HG02870 (cell line): ENCODE results near the gene BCAT1.
"Not testable (repeated sequence)": the region's sequence is repeated elsewhere in the genome, so short reads cannot be mapped to it uniquely, and the experiment has no call there.

Experiments used
- ATAC-seq: cut with Tn5 transposase; IDR thresholded peaks from one replicate; pipeline ENCODE4 v1.9.1; 2021; ENCODE audit warnings: mild to moderate bottlenecking, moderate library complexity; ENCODE audit not compliant: unreplicated experiment

The BCAT1 gene

DNA sequence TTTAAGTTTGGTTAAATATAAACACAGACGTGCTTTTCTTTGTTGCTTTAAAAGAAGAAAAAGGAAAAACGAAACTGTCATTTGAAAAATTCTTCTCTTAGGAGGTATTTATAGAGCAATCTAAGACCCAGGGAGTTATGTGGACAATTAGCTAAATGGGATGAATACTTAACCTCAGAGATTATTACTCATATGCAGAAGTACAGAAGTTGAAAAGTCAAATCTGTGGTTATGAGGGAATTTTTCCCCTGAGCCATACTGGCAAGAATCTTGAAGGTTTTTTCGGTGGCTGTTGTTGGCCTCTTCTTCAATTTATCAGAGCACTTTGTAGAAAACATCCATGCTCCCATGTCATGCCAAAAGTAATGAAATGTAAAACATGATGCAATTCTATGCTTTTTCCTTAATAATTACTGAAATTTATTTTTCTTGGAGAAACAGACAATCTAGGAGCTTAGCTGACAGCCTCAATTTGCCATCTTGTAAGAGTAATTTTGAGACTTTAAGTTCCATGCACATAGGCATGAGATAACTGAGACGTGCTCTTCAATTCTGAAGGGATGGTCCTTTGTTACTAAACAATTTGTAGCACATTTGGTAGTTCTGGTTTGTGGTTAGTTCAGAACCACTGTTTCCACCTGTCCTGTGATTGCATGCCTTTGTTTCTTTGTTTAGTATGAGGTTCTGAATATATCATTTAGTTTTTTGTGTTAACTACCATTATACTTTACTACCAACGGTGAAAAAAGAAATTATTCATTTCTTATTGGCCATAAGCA is 126.6 kb downstream of the BCAT1 start:
- ATAC-seq, result peak; percentile 70

DNA sequence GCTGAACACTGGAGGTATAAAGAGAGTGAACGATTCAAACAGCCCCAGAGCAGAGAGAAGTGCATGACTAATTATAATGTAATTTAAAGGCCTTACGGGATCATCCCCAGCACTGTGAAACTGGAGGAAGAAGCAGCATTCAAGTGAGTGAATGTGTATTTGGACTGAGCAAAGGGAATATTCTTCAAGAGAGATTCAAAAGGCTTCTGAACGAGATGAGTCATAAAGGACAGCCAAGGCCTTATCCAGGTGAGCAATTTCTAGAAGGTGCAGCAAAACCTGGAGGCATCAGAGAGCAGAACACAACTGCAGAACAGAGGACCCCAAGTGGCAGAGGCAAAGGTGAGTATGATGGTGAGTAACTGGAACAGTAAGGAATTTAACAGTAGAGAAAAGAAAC is 127.2 kb downstream of the BCAT1 start:
- peak; percentile 66 for ATAC-seq

DNA sequence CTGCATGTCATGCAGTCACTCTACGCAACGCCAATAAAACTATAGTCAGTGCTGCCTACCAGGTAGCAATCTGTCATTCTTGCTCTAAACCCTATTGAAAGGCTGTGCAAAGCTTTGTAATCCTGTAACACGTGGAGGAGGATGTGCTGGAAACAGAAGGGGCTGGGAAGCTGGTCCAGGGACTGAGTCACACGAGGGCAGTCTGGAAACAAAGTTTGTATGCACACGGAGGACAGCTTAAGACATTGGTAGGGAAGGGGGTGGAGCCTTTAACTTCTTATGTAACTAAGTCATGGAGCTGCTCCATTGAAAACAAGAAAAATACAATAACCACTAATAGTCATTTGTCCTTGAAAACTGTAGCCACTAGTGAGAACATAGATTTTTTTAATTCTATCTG is 128.0 kb downstream of the BCAT1 start:
- ATAC-seq, result no peak

DNA sequence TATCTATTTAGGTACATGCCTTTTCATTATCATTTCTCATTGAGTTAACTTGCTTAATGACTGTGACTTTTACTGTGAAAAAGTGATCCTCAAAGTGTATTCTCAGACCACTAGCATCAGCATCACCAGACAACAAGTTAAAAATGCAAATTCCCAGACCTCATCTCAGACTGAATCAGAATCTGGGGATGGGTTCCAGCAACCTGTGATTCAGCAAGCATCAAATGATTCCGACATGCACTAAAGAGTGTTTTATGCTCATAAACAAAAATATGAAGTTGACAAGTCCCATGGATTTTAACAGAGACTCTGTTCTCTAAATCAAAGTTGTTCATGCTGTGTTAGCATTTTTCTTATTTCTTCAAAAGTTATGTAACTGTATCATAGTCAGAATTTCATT is 130.6 kb downstream of the BCAT1 start:
- ATAC-seq, result no peak

DNA sequence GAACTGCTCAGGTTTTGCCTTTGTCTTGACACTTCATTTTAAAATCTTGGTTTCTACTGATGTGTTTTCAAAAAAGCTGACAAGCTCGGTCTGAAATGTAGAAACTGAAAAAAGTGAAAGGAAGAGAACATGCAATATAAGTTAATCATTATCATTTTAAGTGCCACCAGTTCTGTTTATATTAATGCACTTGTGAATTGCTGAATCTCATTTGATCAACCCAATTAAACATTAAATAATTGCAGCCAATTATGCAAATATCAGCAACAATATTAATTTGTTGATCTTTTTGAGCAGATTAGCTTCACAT is 133.8 kb downstream of the BCAT1 start:
- peak; percentile 6 for ATAC-seq

DNA sequence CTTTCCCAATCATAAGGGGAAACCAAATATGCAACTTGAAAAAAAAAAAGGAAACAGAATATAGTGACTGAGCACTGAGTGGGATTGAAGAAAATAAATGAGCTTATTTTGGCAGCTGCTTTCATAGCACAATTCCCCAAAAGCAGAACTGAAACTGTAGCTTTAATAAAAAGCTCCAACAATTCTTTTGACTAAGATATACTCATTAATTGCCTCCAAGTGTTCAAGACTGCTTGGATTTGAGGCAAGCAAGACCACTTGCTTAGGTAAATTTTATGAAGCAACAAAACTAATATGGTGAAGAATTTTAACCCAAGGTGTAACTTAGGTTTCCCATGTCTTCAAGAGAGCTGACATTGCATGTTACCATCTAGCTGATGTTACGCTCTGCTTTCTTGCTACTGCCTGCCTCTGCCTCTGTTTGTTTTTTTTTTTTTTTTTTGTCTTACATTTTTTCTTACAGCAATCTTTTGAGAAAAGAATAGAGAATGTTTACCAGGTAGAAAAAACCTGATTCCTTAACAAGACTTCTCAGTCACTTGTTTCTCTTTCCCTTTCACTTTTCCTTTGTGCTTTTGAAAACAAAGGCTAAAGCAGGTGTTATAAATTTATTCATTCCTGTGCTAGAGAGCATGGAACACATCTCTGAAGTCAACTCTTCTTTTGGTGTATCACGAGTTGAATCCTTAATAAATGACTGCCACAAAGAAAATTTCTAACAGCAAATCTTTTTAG is 134.4 kb downstream of the BCAT1 start:
- peak; percentile 91 for ATAC-seq

DNA sequence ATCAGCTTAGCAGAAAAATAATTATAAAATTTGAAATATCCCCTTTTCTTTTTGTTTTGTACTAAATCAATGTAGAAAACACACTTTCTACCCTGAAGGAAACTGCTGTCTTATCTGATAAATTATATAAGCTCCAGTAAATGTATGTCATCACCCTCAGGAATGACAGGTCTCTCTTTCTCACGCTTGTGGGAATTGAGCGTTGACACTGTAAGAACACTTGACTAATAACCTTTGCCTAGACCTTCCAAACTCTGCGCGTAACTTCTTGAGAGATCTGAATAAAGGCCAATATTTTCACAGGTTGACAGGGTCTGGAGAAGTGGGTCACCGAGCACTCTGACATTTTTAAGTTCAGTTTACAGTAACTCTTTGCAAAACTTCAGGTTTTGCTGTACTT is 138.5 kb downstream of the BCAT1 start:
- no peak for ATAC-seq

DNA sequence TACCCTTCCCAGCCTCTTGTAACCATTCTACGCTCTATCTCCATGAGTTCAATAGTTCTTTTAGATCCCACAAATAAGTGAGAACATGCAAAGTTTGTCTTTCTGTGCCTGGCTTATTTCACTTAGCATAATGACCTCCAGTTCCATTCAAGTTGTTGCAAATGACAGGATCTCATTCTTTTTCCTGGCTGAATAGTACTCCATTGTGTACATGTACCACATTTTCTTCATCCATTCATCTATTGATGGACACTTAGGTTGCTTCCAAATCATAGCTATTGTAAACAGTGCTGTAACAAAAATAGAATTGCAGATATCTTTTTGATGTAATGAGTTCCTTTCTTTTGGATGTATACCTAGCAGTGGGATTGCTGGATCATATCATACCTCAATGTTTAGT is 139.6 kb downstream of the BCAT1 start:
- not testable (repeated sequence) for ATAC-seq

DNA sequence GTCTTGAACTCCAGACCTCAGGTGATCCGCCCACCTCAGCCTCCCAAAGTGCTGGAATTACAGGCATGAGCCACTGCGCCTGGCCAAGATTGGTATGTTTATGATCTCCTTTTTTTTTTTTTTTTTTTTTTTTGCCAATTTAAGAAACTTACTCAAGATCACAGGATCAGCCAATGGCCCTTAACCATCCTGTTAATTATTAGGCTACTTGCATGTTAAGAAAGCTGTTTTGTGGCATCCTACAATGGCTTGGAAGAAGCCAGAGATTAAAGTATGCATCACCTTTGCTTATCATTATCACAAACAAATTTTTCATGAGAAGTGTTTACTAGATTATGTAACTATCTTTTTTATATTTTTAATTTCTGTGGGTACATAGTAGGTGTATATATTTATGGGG is 140.2 kb downstream of the BCAT1 start:
- ATAC-seq, result no peak

DNA sequence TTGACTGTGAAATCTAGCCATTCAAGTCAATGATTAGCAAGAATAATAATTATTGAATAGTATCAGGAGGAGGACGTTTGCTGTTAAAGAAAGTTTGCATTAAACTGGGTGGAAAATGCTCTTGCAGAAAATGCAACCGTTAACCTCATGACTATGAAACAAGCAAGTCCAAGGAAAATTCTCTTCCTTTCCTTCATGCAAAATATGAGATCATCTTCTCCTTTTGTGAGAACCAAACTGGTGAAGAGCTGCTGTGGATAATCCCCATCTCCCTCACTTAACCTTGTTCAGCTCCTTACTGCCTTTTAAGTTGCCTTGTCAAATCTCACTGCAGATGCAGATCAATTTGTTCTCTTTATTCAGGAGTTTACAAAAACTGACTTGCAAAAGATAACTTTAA is 142.5 kb downstream of the BCAT1 start:
- no peak for ATAC-seq

DNA sequence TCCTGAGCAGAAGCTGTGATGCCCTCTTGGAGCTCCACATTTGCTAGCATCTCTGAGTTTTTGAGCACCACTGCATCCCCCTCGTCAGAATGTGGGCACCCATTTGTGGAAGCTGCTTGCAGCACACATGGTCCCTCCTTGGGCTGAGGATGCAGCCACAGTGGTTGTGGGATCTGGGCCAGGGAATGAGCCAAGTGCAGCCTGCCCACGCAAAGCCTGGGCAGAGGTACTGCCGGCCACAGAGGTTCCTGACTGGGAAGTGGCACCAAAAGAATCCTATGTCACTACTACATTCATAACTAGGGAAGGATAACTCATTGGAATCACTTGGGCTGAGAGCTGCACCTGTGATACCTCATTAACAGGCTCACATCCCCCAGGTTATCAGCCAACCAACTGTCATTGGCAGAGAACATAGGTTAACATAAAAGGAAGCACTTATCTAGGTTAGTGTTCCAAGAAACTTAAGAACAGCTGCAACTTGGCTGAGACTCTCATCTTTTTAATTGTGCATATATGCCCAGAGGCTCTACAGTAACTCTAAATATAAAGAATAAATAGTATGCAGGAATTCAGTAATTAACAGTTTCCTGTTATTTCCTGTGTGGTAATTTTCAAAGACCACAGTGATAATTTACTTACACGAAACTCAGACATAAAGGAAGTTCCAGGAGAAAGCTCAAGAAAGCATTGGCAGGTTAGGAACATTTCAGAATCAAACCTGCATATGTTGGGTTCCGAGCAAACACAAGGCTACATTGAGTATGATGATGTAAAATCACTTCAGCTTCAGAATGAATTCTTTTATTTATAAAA is 145.3 kb downstream of the BCAT1 start:
- ATAC-seq, result no peak

DNA sequence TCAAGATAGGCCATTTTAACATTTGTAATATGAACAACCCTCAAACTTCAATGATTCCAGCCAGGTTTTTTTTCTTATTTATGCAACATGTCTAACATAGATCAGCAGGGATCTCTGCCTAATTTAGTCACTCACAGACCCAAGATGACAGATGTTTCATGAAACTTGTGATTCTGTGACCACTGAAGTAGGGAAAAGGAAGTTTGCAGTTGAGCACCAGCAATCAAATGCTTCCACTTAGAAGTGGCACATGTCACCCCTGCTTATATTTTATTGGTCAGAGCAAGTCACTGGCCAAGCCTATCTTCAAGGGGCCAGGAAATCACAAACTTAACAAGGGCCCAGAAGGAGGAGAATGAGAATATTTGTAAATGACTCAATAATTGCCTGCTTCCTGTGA is 150.6 kb downstream of the BCAT1 start:
- ATAC-seq, result peak; percentile 89

DNA sequence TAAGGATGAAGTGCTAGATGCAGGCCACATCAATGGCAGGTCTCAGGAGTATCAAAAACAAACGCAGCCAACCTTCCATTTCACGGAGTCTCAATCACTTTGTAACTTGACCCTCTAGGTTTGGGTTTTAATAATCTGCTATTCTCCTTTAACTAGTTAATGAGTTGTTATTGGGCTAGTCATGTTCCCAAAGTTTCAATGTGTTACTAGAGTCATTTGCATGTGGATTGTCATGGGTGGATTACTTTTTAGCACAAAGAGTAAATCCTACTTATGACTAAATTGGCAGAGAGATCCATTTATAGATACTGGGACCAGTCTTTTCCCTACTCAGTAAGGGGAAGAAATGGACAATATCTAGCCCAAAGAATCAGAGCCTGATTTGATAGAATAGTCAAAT is 151.0 kb downstream of the BCAT1 start:
- ATAC-seq, result no peak

DNA sequence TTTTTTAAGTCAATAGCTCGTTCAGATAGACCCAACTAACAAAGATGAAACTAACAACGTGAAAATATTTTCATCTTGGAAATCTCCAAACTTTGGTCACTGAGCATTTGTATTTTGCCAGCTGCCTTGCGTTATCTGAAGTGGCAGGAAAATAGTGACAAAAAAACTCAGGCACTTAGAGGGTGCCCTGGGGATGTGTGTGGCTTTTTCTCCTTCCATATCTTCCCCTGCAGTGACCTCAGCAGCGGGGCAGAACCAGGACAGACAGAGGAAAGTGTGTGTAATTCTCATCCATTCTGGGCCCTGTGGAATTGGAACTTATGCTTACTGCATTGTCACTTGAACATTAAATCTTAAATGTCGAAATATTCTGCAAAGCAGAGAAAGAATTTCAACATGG is 152.0 kb downstream of the BCAT1 start:
- ATAC-seq, result no peak

DNA sequence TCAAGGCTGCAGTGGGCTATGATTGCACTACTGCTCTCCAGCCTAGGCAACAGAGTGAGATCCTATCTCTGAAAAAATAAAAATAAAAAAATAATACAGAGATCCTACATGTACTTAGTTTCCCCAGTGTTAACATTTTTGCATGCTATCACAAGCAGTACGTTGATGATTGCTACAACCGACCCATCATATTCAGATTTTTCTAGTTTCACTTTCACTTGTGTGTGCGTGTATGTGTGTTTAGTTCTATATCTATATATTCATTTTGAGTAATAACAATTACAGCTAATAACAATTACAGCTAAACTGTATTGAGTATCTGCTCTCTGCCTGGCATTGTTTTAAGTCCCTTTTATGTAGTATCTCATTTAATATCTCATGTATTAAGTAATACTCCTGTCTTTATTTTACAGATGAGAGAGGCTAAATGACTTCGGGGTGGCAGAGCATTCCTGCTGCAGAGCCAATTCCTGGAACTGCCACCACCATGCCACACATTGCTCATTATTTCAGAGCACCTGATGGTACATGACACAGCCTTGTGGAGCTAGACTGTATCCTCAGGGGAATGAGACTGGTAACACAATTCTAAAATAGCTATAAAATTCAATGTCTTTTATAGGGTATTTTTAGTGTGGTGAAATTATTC is 153.1 kb downstream of the BCAT1 start:
- peak; percentile 36 for ATAC-seq

DNA sequence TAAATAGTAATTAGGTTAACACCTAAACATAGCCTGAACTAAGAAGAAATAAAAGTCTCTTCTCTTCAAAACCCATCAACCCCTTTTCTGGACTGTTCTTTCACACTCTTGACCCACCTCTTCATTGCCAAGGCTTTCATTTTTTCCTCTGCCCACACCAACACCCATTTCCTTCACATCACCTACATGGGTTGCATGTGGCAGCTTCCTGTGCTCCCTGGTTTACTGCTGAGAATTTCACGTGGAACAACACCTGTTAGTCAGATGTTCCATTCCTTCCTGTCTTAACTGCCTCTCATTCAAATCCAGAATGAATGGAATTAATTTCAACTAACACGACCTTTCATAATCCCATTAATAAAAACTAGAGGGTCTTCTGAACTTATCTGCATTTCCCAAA is 157.3 kb downstream of the BCAT1 start:
- no peak for ATAC-seq

DNA sequence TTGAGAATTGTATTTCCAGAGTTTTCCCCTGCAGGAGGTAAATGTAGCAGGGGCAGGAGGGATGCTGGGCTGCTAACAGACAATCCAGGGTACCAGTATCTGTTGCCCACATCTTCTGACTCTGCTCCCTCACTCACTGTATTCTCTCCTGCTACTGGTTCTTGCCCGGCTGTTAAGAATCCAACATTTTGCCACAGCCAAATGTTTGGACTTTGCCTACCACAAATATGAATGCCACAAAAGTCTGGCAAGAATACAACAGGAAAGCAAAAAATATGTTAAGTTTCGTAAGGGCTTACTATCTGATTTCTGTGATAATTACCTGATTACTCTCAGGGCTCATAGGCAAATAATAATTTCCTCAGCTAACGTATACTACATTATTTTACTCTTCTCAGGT is 160.0 kb downstream of the BCAT1 start:
- no peak for ATAC-seq

DNA sequence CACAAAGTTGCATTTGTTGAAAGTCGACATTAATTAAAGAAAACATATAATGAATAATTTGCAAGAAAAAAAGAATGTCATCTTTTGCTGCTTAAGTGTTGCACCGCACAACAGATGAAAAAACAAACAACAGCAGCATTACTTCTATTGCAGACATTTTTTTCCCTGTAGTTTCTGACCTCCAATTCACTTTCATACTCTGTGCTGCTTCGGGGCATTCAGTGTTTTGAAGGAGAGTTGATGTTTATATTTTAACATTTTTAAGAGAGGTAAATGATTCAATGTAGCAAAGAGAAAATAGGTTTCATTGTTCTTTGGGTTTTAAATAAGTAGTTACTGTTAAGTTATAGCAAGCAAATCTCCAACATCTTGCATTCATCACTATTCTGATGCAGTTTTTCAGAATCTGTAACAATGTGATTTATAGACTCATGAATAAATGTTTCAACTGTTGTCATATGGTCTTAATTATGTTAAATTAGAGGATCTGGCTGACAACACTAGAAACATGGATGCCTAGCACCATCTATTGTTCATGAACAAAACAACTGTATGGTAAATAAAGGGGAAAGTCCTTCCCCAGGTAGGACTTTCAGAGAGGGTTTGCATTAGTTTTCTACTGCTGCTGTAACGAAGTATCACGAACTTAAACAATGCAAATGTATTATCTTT is 168.1 kb downstream of the BCAT1 start:
- ATAC-seq, result no peak

DNA sequence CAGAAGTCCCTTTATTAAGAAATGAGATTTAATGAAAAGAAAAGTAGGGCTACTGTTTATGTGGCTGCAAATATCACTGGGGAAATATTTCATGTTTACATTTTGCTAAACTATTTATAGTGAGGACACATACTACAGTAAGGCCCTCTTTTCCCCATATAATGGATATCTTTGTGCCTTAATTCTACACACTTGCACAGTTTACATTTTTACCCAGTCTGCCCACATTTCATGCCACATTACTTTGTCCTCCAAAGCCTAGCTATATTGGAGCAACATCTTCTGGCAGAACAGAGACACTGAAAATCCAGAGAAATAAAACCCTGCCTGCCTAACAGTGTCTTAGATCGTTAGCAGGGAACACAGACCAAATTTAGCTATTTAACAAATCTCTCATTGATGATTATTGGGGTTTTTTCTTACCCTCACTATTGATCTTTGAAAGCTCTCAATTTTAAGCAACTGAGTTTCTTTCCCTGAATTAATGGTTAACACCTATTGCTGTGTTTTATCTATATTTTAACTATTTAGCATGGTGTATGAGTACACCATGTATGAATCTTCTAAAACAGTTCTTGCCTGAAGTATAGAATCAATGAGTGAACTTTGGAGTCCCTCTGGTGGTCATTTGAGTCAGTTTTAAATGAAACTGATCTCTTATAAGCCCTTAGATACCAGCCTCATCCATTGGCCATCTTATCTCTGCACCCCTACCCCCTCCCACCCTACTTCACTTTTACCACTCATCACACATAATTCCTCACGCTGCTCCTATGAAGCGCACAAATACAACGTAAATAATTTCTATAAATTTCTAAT is 170.2 kb downstream of the BCAT1 start:
- peak; percentile 80 for ATAC-seq

DNA sequence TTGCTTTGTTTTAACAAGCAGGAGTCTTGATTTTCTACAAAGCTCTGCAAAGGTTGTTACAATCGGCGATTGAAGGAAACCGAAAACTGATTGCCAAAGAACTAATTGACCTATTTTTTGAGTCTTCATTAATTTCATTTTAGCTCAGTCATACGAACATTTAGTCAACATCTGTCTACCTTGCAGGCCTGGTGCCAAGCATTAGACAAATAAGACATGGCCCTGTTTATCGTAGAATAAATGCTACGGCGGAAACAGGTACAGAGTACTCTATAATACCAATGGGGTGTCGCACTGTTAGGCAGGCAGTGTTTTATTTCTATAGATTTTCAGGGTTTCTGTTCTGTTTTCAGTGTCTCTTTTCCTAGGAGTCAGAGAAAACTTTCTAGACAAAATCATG is 171.5 kb downstream of the BCAT1 start:
- no peak for ATAC-seq
